IPS-15b (cell line): ENCODE measurements around the gene FOSB.
"Not testable (repeated sequence)": the region's sequence is repeated elsewhere in the genome, so short reads cannot be mapped to it uniquely, and the experiment has no call there.

Experiments
- H3K27me3 ChIP-seq: one replicate; pipeline ENCODE4 v1.6.1; 2013; ENCODE audit warnings: low read length; ENCODE audit not compliant: control insufficient read depth, insufficient read depth
- H3K36me3 ChIP-seq: one replicate; pipeline ENCODE4 v1.6.1; 2013; ENCODE audit warnings: low read length; ENCODE audit not compliant: control insufficient read depth, insufficient read depth
- H3K4me1 ChIP-seq: one replicate; pipeline ENCODE4 v1.6.1; 2013; ENCODE audit warnings: mild to moderate bottlenecking, low read length; ENCODE audit not compliant: control insufficient read depth, insufficient read depth
- H3K4me3 ChIP-seq: one replicate; pipeline ENCODE4 v1.5.1; 2013; ENCODE audit warnings: low read depth, low read length
- H3K9ac ChIP-seq: one replicate; pipeline ENCODE4 v1.6.1; 2013; ENCODE audit warnings: low read depth, mild to moderate bottlenecking, low read length
- H3K9me3 ChIP-seq: one replicate; pipeline ENCODE4 v1.6.1; 2013; ENCODE audit warnings: mild to moderate bottlenecking, low read length; ENCODE audit not compliant: control insufficient read depth, insufficient read depth

Gene FOSB

GRCh38 chr19:45428384-45429231 lies 39.2 kb upstream of the FOSB start:
- no peak overlapping the region for H3K9ac ChIP-seq
- H3K27me3 ChIP-seq, result no peaks in the 10 kb centered on the region
- peak overlapping the region; percentile 58 for H3K4me3 ChIP-seq
- no peaks in the 10 kb centered on the region for H3K36me3 ChIP-seq
- H3K4me1 ChIP-seq, result no peaks in the 10 kb centered on the region
- no peaks in the 10 kb centered on the region for H3K9me3 ChIP-seq

GRCh38 chr19:45429896-45430295 lies 37.9 kb upstream of the FOSB start:
- not testable (repeated sequence) for H3K4me1 ChIP-seq, H3K4me3 ChIP-seq, H3K9ac ChIP-seq, H3K9me3 ChIP-seq, H3K27me3 ChIP-seq, H3K36me3 ChIP-seq

GRCh38 chr19:45431008-45431407 lies 36.8 kb upstream of the FOSB start:
- H3K27me3 ChIP-seq, H3K4me3 ChIP-seq, H3K36me3 ChIP-seq, H3K9me3 ChIP-seq, H3K4me1 ChIP-seq, H3K9ac ChIP-seq: not testable (repeated sequence)

- not testable (repeated sequence) for H3K9me3 ChIP-seq, H3K27me3 ChIP-seq, H3K4me3 ChIP-seq, H3K4me1 ChIP-seq, H3K9ac ChIP-seq, H3K36me3 ChIP-seq
These were observed 35.3 kb upstream of the FOSB start for GRCh38 chr19:45432543-45432942.

- Histone ChIP-seq H3K9ac (no peak overlapping the region), H3K9me3 (no peaks in the 10 kb centered on the region), H3K27me3 (peaks cover 11% of the 10 kb centered on the region), H3K4me3 (no peak overlapping the region), H3K4me1 (no peaks in the 10 kb centered on the region), H3K36me3 (no peaks in the 10 kb centered on the region)
These were observed 30.5 kb upstream of the FOSB start for GRCh38 chr19:45437328-45437727.

- Histone ChIP-seq H3K36me3 (no peaks in the 10 kb centered on the region), H3K4me1 (no peaks in the 10 kb centered on the region), H3K4me3 (no peak overlapping the region), H3K27me3 (peaks cover 18% of the 10 kb centered on the region), H3K9ac (no peak overlapping the region), H3K9me3 (no peaks in the 10 kb centered on the region)
These were observed 28.6 kb upstream of the FOSB start for GRCh38 chr19:45439190-45439568.

- no peaks in the 10 kb centered on the region for H3K4me1 ChIP-seq
- H3K9ac ChIP-seq, result no peak overlapping the region
These were observed 28.1 kb upstream of the FOSB start for GRCh38 chr19:45439569-45440258.

GRCh38 chr19:45440259-45440638 lies 27.5 kb upstream of the FOSB start:
- Histone ChIP-seq H3K4me3 (peak overlapping the region; percentile 46), H3K9me3 (no peaks in the 10 kb centered on the region), H3K36me3 (no peaks in the 10 kb centered on the region), H3K9ac (no peak overlapping the region), H3K27me3 (peaks cover 24% of the 10 kb centered on the region), H3K4me1 (no peaks in the 10 kb centered on the region)

More at GRCh38 chr19:45439569-45440258, 28.1 kb upstream of the FOSB start:
- peaks cover 19% of the 10 kb centered on the region for H3K27me3 ChIP-seq
- no peaks in the 10 kb centered on the region for H3K9me3 ChIP-seq
- no peaks in the 10 kb centered on the region for H3K36me3 ChIP-seq
- H3K4me3 ChIP-seq, result peak overlapping the region; percentile 46

- H3K9ac ChIP-seq, result no peak overlapping the region
- H3K36me3 ChIP-seq, result no peaks in the 10 kb centered on the region
- H3K9me3 ChIP-seq, result no peaks in the 10 kb centered on the region
- no peak overlapping the region for H3K4me3 ChIP-seq
- peaks cover 27% of the 10 kb centered on the region for H3K27me3 ChIP-seq
- H3K4me1 ChIP-seq, result no peaks in the 10 kb centered on the region
These were observed 26.7 kb upstream of the FOSB start for GRCh38 chr19:45440873-45441654.

- Histone ChIP-seq H3K9ac (no peak overlapping the region), H3K4me1 (no peaks in the 10 kb centered on the region), H3K27me3 (peaks cover 27% of the 10 kb centered on the region), H3K9me3 (no peaks in the 10 kb centered on the region), H3K4me3 (no peak overlapping the region), H3K36me3 (no peaks in the 10 kb centered on the region)
These were observed 25.4 kb upstream of the FOSB start for GRCh38 chr19:45442408-45442777.

- Histone ChIP-seq H3K36me3 (no peaks in the 10 kb centered on the region), H3K9ac (no peak overlapping the region), H3K4me1 (no peaks in the 10 kb centered on the region), H3K9me3 (no peaks in the 10 kb centered on the region), H3K27me3 (peaks cover 27% of the 10 kb centered on the region), H3K4me3 (peak overlapping the region; percentile 66)
These were observed 24.9 kb upstream of the FOSB start for GRCh38 chr19:45442778-45443461.
